Ascending aorta (tissue), 2 donors: ENCODE measurements around the gene TCAP. TPM values are rescaled to one million over a fixed set of nuclear protein-coding genes. Genes with fewer than 3 reads are reported as not detected.
A peak's percentile ranks its signal among the peaks of the same experiment; 100 is the strongest.

Experiments
- DNase-seq, 2 donors: peaks; one replicate each; pipeline ENCODE4 v3.0.0-alpha.2; 2019; ENCODE audit warnings: low spot score in 2 of 2
- H3K27ac ChIP-seq, 2 donors: fragments of 200-600 bp; sonication (generic); one replicate each; pipeline ENCODE4 v1.5.1; 2016 to 2017; ENCODE audit warnings: mild to moderate bottlenecking in 1 of 2
- H3K27me3 ChIP-seq: fragments of 200-600 bp; sonication (generic); one replicate; pipeline ENCODE4 v1.5.1; 2017
- H3K36me3 ChIP-seq, 2 donors: fragments of 200-600 bp; sonication (generic); one replicate each; pipeline ENCODE4 v1.5.1; 2016
- H3K4me1 ChIP-seq, 2 donors: fragments of 200-600 bp; sonication (generic); one replicate each; pipeline ENCODE4 v1.5.1; 2016 to 2017; ENCODE audit warnings: mild to moderate bottlenecking in 1 of 2
- H3K4me3 ChIP-seq, 2 donors: fragments of 200-600 bp; sonication (generic); one replicate each; pipeline ENCODE4 v1.5.1; 2016 to 2017; ENCODE audit warnings: mild to moderate bottlenecking in 1 of 2
- H3K9me3 ChIP-seq, 2 donors: fragments of 200-600 bp; sonication (generic); one replicate each; pipeline ENCODE4 v1.5.1; 2016
- intact Hi-C: fragments of 100-400 bp; cut with DNase I; formaldehyde crosslinking; loops from one replicate; pipeline ENCODE4 v1.15.1; 2023
- total RNA-seq: library from RNA; depleted of rRNA; stranded (reverse); fragments of >200 nt; gene quantifications from one replicate; pipeline ENCODE4 v1.1.0, GENCODE V29; 2016
- TF ChIP-seq, protein P1 (sequence below), 3 experiments: fragments of 200-600 bp in 2 of 3; fragments of 450-650 bp in 1 of 3; sonication (generic) in 2 of 3; IDR thresholded peaks; one replicate each; pipeline ENCODE4 v1.5.1; 2016 to 2019; ENCODE audit warnings: antibody characterized with exemption in 3 of 3, mild to moderate bottlenecking in 1 of 3, moderate library complexity in 1 of 3

TCAP gene
- total RNA-seq, 1 donor from 2014 or later, result not detected

DNA sequence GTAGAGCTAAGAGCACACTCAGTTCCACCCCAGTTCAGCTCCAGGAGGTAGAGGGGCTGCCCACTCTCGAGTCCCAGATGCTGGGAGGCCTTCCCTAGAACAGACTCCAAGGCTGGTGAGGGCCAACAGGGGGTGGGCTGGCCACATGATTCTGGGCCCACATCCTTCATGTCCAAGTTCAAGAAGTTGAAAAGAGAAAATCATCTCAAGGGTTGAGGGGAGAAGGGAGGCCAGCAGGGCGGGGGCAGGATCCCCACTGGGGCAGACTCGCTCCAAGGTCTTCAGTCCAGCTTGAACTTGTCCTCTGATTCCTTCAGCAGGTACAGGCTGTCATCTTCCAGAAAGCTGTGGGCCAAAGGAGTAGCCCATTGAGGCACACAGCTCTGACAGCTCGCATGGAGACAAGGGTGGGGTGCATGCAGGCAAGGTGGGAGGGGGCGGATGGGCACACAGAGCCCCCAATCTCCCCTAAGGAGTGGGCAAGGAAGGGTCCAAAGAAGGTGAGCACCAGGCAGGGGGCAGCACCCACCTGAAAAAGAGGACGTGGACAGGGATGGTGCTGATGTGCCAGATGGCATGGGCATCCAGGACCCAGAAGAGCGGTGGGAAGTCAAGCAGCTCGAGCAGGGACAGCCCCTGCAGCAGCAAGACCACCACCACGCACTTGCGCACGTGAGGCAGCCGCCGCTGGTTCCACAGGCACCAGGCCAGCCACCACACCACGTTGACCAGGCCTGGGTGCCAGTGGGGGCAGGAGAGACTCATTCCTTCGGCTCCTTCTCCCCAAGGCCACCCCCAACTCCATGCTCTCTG, 7.6 kb downstream of the TCAP start:
- intact Hi-C loops, result loop anchor here (1.0 kb wide), 1 partner anchor 50 kb away; no protein-coding TSS in a partner anchor
- Histone ChIP-seq H3K27me3 (no peaks in the 10 kb centered on the region), H3K4me3 (no peak overlapping the region), H3K36me3 (no peaks in the 10 kb centered on the region), H3K4me1 (peaks cover 19 to 46% of the 10 kb centered on the region in 2 donors), H3K27ac (peak overlapping the region; percentile 21 to 26), H3K9me3 (no peaks in the 10 kb centered on the region)
- DNase-seq, result peak in 1 of 2 donors; percentile 57
- TF ChIP-seq, protein P1, sequence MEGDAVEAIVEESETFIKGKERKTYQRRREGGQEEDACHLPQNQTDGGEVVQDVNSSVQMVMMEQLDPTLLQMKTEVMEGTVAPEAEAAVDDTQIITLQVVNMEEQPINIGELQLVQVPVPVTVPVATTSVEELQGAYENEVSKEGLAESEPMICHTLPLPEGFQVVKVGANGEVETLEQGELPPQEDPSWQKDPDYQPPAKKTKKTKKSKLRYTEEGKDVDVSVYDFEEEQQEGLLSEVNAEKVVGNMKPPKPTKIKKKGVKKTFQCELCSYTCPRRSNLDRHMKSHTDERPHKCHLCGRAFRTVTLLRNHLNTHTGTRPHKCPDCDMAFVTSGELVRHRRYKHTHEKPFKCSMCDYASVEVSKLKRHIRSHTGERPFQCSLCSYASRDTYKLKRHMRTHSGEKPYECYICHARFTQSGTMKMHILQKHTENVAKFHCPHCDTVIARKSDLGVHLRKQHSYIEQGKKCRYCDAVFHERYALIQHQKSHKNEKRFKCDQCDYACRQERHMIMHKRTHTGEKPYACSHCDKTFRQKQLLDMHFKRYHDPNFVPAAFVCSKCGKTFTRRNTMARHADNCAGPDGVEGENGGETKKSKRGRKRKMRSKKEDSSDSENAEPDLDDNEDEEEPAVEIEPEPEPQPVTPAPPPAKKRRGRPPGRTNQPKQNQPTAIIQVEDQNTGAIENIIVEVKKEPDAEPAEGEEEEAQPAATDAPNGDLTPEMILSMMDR (IDR thresholded peaks at IDR 0.05), result no peak

DNA sequence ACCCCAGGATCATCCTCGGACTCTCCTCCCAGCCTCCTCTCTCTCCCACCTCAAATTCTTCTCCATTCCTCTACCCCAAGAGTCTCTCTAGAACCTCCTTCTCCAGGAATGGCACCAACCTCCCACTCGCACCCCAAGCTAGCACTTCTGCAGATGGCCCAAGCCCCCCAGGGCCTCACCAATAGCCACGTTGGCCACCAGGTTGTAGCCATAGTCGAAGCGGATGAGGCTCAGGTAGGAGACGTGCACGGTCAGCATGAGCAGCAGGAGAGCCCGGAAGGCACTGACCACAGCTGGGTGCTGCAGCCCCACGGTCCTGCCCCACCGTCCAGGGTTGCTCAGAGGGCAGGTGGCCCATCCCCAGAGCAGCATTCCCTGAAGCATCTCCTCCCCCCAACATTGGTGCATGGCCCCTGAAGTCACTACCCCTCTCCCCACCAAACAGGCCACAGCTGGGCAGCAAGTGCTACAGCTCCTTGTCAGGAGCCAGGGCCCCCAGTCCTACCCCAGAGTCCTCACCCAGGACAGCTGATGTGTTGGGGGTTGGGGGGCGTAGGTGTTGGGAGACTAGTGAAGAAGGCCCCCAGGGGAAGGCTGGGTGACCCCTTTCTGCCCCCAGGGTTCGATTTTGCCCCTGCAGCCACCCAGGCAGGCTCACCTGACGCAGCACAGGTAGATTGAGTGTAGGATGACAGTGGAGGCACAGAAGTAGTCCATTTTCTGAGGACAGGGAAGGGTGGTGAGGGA, 8.4 kb downstream of the TCAP start:
- TF ChIP-seq, protein P1 (IDR thresholded peaks at IDR 0.05), result no peak
- peaks cover 23 to 47% of the 10 kb centered on the region in 2 donors for H3K4me1 ChIP-seq

DNA sequence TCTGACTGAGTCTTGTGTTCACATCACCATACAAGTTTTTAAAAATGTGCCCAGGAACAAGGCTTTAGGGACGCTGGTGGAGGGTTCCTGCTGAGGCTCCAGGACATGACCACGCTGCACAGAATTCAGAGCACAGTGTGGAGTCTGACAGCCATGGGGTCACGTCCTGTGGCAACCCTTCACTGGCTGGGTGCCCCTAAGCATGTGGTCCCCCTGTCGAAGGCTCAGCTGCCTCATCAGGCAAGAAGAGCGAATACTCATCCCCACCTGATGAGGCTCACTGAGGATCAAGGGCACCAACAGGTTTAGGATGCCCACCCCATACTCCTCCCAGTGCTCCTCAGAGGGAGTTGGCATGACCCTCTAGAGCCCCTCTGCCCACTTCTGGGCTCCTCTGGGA, 9.0 kb downstream of the TCAP start:
- TF ChIP-seq, protein P1 (IDR thresholded peaks at IDR 0.05), result no peak
- intact Hi-C loops, result no loop called here
- H3K4me1 ChIP-seq, result peaks cover 23 to 46% of the 10 kb centered on the region in 2 donors
- no peaks in the 10 kb centered on the region for H3K36me3 ChIP-seq
- no peaks in the 10 kb centered on the region for H3K27me3 ChIP-seq
- H3K27ac ChIP-seq, result peak overlapping the region; percentile 90 to 95
- no peak overlapping the region for H3K4me3 ChIP-seq
- peak in 1 of 2 donors; percentile 42 for DNase-seq
- H3K9me3 ChIP-seq, result no peaks in the 10 kb centered on the region

More for the DNA sequence above, 8.4 kb downstream of the TCAP start:
- H3K4me3 ChIP-seq, result no peak overlapping the region
- intact Hi-C loops, result no loop called here
- H3K9me3 ChIP-seq, result no peaks in the 10 kb centered on the region
- peak in 1 of 2 donors; percentile 53 for DNase-seq
- no peaks in the 10 kb centered on the region for H3K27me3 ChIP-seq
- H3K36me3 ChIP-seq, result no peaks in the 10 kb centered on the region
- peak overlapping the region in 1 of 2 donors; percentile 95 for H3K27ac ChIP-seq

DNA sequence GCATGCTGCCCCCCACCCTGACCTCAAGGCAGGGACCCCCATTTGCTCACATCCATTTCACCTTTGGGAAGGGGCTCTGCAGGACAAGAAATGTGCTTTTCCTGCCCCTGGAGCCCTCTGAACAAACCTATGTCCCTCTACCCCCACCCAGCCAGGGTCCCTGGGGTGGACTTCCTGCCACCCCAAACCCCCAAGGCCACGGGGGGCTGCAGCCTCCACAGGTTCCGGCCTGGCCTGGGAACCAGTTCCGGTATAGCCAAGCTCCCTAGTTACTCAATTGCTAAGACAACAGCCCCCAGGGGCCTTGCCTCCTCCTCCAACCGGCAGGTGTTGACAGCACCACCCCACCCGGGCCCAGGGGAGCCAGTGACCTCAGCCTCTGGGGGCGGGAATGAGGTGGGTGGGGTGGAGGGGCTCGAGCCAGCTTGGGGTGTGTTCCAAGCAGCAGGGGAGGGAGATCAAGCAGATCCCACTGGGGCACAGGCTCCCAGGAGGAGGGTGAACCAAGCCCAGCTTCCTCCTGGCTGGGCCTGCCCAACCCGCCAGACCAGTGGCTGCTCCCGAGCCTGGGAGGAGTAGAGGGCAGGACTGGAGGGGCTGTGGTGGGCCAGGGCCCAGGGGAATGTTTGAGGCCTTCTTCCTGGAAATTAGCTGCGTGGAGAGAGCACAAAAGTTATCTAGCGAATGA, 9.7 kb downstream of the TCAP start:
- no peak for DNase-seq

More for the DNA sequence above, 9.7 kb downstream of the TCAP start:
- Histone ChIP-seq H3K4me1 (peaks cover 23 to 49% of the 10 kb centered on the region in 2 donors), H3K9me3 (no peaks in the 10 kb centered on the region), H3K27ac (peak overlapping the region; percentile 90 to 95), H3K36me3 (no peaks in the 10 kb centered on the region), H3K27me3 (no peaks in the 10 kb centered on the region), H3K4me3 (no peak overlapping the region)
- TF ChIP-seq, protein P1 (IDR thresholded peaks at IDR 0.05), result no peak
- intact Hi-C loops, result no loop called here
